Small intestine (tissue), 7 donors: ENCODE measurements around the gene MFSD6. TPM values are rescaled to one million over a fixed set of nuclear protein-coding genes. Genes with fewer than 3 reads are reported as not detected.

Experiments
- DNase-seq, 2 donors: peaks; one replicate each; pipeline versions ENCODE4 v3.0.0 to v3.0.0-alpha.2; 2013
- FAIRE-seq: peaks from 2 replicates; lab custom pipeline; 2012; peaks lifted over from hg19 to GRCh38; lab: Jason Lieb, UNC
- H3K27ac ChIP-seq, 3 donors: one replicate each; pipeline ENCODE4 v1.5.1; 2013; ENCODE audit warnings: low read length in 2 of 3, mild to moderate bottlenecking in 2 of 3, control low read depth in 1 of 3, inconsistent platforms in 1 of 3, low read depth in 1 of 3, moderate library complexity in 1 of 3
- H3K27me3 ChIP-seq, 3 donors: one replicate each; pipeline ENCODE4 v1.6.1; 2013; ENCODE audit warnings: low read length in 3 of 3, inconsistent platforms in 1 of 3; ENCODE audit not compliant: control insufficient read depth in 3 of 3, insufficient read depth in 3 of 3
- H3K36me3 ChIP-seq, 3 donors: one replicate each; pipeline ENCODE4 v1.6.1; 2013; ENCODE audit warnings: low read length in 3 of 3, inconsistent platforms in 1 of 3, low read depth in 1 of 3, mild to moderate bottlenecking in 1 of 3, moderate library complexity in 1 of 3; ENCODE audit not compliant: control insufficient read depth in 3 of 3, insufficient read depth in 2 of 3
- H3K4me1 ChIP-seq, 3 donors: one replicate each; pipeline ENCODE4 v1.6.1; 2013; ENCODE audit warnings: low read length in 2 of 3, inconsistent platforms in 1 of 3, low read depth in 1 of 3, mild to moderate bottlenecking in 1 of 3, moderate library complexity in 1 of 3; ENCODE audit not compliant: control insufficient read depth in 3 of 3, insufficient read depth in 2 of 3
- H3K4me3 ChIP-seq, 3 donors: one replicate each; pipeline ENCODE4 v1.5.1; 2013; ENCODE audit warnings: low read length in 3 of 3, control low read depth in 1 of 3, inconsistent platforms in 1 of 3, low read depth in 1 of 3, mild to moderate bottlenecking in 1 of 3, moderate library complexity in 1 of 3
- H3K9me3 ChIP-seq, 2 donors: one replicate each; pipeline ENCODE4 v1.6.1; 2013; ENCODE audit warnings: low read depth in 1 of 2, low read length in 1 of 2; ENCODE audit not compliant: control insufficient read depth in 2 of 2, insufficient read depth in 1 of 2
- WGBS, 3 donors: extraction: QIAGEN DNeasy Blood & Tissue Kit; methylation state at CpG; one replicate each; pipeline ENCODE4 v1.1.7; 2013; 5-methylcytosine and 5-hydroxymethylcytosine counted together
- polyA plus RNA-seq, 4 donors: library from polyadenylated mRNA; stranded (reverse) in 3 of 4; unstranded in 1 of 4; fragments of 200-250 nt in 3 of 4; fragments of 120-200 nt in 1 of 4; gene quantifications; one replicate each; pipeline versions ENCODE4 v1.2.1 to v1.2.3, GENCODE V29; 2013
- donor health status: healthy with polysubstance abuse.
- donor health status: control.
- donor health status: control.
- donor health status: Bipolar disorder and iron deficiency.
- donor health status: healthy.

MFSD6 gene
- polyA plus RNA-seq, 4 donors = 5.9 to 24.4 (median 15.1) TPM

DNA sequence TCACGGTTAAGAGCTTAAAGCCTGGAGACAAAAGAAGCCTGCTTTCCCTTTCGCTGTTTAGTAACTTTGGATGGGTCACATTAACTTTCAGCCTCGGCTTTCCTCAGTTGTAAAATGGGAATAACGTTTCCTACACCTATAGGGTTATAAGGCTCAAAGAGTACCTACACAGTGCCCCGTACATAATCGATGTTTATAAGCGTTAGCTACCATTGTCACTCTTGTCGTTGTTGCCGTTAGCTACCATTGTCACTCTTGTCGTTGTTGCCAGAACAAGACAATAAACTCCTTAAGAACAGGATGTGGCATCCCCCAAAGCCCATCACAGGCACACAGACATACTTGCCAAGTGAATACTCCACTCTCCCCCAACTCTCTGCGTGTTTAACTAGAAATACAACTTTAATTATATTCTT, 901 bp upstream of the MFSD6 start:
- Histone ChIP-seq H3K27me3 (no peaks in the 10 kb centered on the region), H3K4me3 (peak overlapping the region in 2 of 3 donors; percentile 44 to 95), H3K36me3 (no peaks in the 10 kb centered on the region), H3K27ac (peak overlapping the region; percentile 51 to 97 (median 93)), H3K4me1 (peaks cover 4 to 24% (median 5%) of the 10 kb centered on the region in 3 donors), H3K9me3 (no peaks in the 10 kb centered on the region)
- 42 to 49% (median 44%) methylated on average over 11 of the region's 11 CpGs for WGBS, 3 donors
- FAIRE-seq = no peak
- peak in 1 of 2 donors; percentile 46 for DNase-seq

DNA sequence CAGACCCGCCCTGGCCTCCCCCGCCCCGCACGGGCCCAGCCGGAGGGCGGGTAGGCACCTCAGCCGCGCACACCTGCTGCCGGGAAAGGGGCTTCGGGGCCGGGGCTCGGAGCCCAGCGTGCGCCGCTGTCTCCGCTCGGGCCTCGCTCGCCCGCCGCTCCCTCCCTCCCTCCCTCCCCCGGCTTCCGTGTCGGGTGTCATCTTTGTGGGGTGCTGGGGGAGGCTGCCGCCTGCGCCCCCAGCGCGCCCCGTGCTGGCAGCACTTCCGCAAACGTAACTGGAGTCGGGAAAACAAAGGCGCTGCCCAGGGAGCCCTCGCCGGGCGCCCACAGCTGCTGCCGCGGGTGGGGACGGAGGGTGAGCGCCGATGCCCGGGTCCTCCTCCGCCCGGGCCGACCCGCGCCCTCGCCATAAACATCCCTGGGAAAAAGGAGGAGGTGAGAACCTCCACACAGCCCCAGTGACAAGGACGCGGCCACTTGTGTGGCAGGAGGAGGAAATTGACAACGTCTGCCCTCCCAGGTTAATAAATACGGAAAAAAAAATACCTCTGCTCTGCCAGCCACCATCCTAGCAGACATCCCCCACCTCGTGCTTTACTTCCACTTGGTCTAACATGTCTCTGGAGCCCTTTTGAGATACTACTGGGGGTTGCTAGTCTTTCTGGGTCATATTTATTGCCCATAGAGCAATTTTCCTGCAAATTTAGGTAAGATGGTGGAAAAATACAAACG, 550 bp downstream of the MFSD6 start:
- peak overlapping the region; percentile 53 to 97 (median 93) for H3K27ac ChIP-seq
- FAIRE-seq = no peak
- DNase-seq = peak; percentile 74 to 91
- H3K9me3 ChIP-seq = no peaks in the 10 kb centered on the region
- H3K27me3 ChIP-seq = no peaks in the 10 kb centered on the region
- peaks cover 5 to 24% (median 6%) of the 10 kb centered on the region in 3 donors for H3K4me1 ChIP-seq
- 1% methylated on average over 38 to 54 of the region's 54 CpGs for WGBS, 3 donors
- peaks cover 0 to 2% (median 0%) of the 10 kb centered on the region in 3 donors for H3K36me3 ChIP-seq
- peak overlapping the region; percentile 51 to 95 (median 91) for H3K4me3 ChIP-seq

DNA sequence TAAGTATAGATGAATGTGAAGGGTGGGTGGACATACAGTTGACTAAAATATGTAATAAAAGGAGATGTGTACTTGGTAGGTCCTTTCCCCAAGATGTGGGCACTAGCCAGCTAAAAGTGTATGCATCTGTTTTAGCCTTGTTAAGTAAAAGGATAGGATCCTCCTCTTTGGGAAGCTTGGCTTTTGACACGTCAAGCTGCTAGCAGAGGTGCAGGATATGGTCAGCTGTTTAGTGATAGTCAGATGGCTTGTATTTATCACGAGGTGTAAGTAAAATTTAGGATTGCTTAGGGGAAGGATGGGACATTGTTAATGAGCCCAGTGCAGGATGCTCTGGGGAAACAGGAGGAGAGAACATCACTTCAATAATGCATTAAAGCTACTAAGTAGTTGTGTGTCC, 1.5 kb downstream of the MFSD6 start:
- Histone ChIP-seq H3K36me3 (peaks cover 0 to 2% (median 0%) of the 10 kb centered on the region in 3 donors), H3K9me3 (no peaks in the 10 kb centered on the region), H3K4me1 (peaks cover 3 to 17% (median 8%) of the 10 kb centered on the region in 3 donors), H3K4me3 (no peak overlapping the region), H3K27ac (peak overlapping the region in 1 of 3 donors; percentile 53), H3K27me3 (no peaks in the 10 kb centered on the region)
- FAIRE-seq (no peak), DNase-seq (no peak)
- WGBS, 3 donors = 34 to 37% (median 36%) methylated on average over 2 of the region's 2 CpGs

DNA sequence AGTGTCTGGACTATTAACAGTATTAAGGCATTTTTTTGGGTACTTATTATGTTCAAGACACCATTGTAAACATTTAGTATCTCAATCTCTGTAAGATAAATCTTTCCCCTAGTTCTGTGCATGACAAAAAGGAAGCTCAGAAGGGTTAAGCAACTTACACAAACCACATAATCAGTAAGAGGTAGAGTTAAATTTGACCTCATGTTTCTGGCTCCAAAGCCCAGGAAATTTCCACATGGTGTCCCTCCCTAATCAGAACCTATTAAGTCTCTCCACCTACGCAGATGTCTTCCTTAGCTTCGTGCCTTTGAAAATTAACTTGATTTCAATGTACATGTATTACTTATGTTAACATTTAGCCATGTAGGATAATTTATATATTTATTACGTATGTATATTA, 2.0 kb downstream of the MFSD6 start:
- no peak for FAIRE-seq
- DNase-seq = no peak
- Histone ChIP-seq H3K27ac (no peak overlapping the region), H3K27me3 (no peaks in the 10 kb centered on the region), H3K9me3 (no peaks in the 10 kb centered on the region), H3K36me3 (peaks cover 0 to 3% (median 0%) of the 10 kb centered on the region in 3 donors), H3K4me3 (no peak overlapping the region), H3K4me1 (peaks cover 3 to 12% (median 8%) of the 10 kb centered on the region in 3 donors)
- 74 to 86% (median 83%) methylated on average over 3 of the region's 3 CpGs for WGBS, 3 donors

DNA sequence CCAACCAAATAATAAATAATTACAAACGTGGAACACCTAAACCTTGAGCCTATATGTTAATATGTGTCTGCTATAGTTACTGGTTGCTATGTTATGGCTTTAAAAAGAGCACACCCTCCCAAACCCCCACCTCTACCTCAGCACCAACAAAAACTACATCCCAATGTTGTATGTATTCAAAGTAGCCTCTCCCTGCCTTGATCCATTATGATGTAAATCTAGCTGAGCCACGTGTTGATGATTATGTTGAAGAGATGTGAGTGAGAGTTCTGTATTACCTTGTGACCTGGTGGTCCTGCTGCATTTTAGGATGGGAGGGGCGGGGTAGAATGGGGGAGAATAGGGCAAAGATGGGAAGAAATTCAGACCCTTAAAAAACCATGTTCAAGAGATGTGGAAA, 4.8 kb downstream of the MFSD6 start:
- no peak for DNase-seq
- H3K4me3 ChIP-seq = no peak overlapping the region
- FAIRE-seq = no peak
- peaks cover 0 to 8% (median 0%) of the 10 kb centered on the region in 3 donors for H3K36me3 ChIP-seq
- H3K27me3 ChIP-seq = no peaks in the 10 kb centered on the region
- 63 to 80% (median 66%) methylated on average over 3 of the region's 3 CpGs for WGBS, 3 donors
- peaks cover 3 to 11% (median 7%) of the 10 kb centered on the region in 3 donors for H3K4me1 ChIP-seq
- no peaks in the 10 kb centered on the region for H3K9me3 ChIP-seq
- H3K27ac ChIP-seq = no peak overlapping the region

DNA sequence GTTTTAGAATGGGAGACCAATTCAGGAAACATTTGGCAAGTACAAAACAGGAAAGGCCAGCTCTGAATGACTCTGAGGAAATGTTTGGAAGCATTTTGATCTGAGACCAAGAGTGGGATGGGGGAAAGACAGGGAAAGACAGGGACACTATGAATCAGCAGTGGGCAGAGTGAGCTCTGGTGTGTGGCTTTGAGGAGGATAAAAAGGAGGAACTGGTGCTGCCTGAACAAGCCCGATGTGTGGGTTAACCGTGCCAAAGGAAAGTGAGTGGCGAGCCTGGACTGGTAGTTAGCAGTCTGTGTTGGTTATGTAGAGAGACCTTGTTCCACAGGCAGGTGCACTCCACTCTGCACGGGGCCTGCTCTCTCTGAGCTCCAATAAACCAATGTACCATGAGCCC, 5.3 kb downstream of the MFSD6 start:
- Histone ChIP-seq H3K27me3 (no peaks in the 10 kb centered on the region), H3K9me3 (no peaks in the 10 kb centered on the region), H3K4me1 (peaks cover 3 to 11% (median 7%) of the 10 kb centered on the region in 3 donors), H3K4me3 (no peak overlapping the region), H3K36me3 (peaks cover 0 to 8% (median 0%) of the 10 kb centered on the region in 3 donors), H3K27ac (no peak overlapping the region)
- FAIRE-seq (no peak), DNase-seq (no peak)
- WGBS, 3 donors = 47 to 61% (median 60%) methylated on average over 4 of the region's 4 CpGs

DNA sequence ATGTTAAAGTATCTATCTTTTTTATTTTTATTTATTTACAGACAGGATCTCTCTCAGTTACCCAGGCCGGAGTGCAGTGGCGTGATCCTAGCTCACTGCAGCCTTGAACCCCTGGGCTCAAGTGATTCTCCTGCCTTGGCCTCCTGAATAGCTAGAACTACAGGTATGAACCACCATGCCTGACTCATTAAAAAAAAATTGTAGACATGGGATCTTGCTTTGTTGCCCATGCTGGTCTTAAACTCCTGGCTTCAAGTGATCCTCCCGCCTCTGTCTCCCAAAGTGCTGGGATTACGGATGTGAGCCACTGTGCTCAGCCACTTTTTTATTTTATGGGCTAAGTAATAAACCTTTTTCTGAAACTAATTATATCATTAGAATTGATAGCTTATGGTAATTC, 7.1 kb downstream of the MFSD6 start:
- FAIRE-seq (no peak), DNase-seq (no peak)
- no peak overlapping the region for H3K4me3 ChIP-seq
- H3K9me3 ChIP-seq = no peaks in the 10 kb centered on the region
- H3K4me1 ChIP-seq = peaks cover 0 to 7% (median 3%) of the 10 kb centered on the region in 3 donors
- H3K27me3 ChIP-seq = no peaks in the 10 kb centered on the region
- 85 to 92% (median 88%) methylated on average over 4 of the region's 4 CpGs for WGBS, 3 donors
- H3K27ac ChIP-seq = no peak overlapping the region
- H3K36me3 ChIP-seq = peaks cover 0 to 8% (median 0%) of the 10 kb centered on the region in 3 donors

DNA sequence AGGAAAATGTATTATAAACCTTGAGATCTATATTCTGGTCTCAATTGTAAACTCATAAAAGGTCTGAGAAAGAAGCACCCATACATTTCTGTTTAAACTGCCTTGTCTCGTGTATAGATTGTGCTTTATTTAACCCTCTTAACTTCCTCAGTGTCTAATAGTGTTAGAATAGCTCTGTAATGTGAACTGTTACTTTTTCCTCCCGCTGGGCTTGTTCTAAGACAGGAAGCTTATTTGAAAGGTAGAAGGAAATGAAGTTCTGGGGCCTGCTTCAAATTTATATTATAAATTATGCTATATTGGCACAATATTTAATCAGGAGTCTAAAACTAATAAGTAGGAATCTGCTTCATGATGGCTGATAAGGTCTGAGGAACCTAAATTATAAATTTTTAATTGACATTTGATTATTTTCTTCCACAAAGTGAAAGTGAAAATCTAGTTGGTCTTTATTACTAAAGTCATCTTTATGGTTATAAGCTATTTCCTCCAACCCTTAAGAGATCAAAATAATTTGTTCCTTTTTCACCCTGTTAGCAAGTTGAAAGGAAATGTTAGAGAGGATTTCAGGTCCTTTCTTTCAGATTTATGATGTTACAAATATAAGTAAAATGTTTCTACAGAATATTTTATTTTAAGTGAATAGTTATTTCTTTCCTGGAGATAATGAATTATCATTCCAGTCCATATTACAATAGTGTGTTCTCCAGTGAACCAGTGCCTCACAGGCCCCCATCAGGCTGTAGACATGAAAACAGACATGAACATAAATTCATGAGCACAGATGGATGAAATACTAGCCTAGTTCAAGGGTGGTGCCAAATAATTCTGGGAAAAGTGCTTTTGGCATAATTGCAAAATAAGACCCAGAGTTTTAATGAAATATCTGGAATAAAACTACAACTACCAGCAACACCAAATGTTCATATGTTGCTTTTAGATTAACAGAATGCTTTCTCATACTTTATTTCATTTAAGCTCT, 7.9 kb downstream of the MFSD6 start:
- no peaks in the 10 kb centered on the region for H3K9me3 ChIP-seq
- DNase-seq (peak in 1 of 2 donors; percentile 29), FAIRE-seq (no peak)
- peak overlapping the region in 1 of 3 donors; percentile 45 for H3K27ac ChIP-seq
- no peaks in the 10 kb centered on the region for H3K27me3 ChIP-seq
- H3K4me1 ChIP-seq = peaks cover 0 to 7% (median 3%) of the 10 kb centered on the region in 3 donors
- no peak overlapping the region for H3K4me3 ChIP-seq
- WGBS, 3 donors = 21 to 32% (median 21%) methylated on average over 2 of the region's 2 CpGs
- peaks cover 0 to 8% (median 0%) of the 10 kb centered on the region in 3 donors for H3K36me3 ChIP-seq
